Right atrium auricular region (tissue), 2 donors: ENCODE data around the gene DIP2A. TPM values are rescaled to one million over a fixed set of nuclear protein-coding genes. Genes with fewer than 3 reads are reported as not detected.

Experiments
- DNase-seq: peaks from one replicate; pipeline ENCODE4 v3.0.0-alpha.2; 2019; ENCODE audit warnings: low spot score
- H3K27ac ChIP-seq, 2 donors: fragments of 200-600 bp; sonication (generic); 1 replicate in 1 of 2; 2 replicates in 1 of 2; pipeline ENCODE4 v1.5.1; 2016 to 2019
- H3K27me3 ChIP-seq, 2 donors: fragments of 200-600 bp; sonication (generic); one replicate each; pipeline versions ENCODE4 v1.5.1 to v1.6.0; 2017 to 2019
- H3K36me3 ChIP-seq: fragments of 200-600 bp; sonication (generic); one replicate; pipeline ENCODE4 v1.5.1; 2016
- H3K4me1 ChIP-seq, 2 donors: fragments of 200-600 bp; sonication (generic); one replicate each; pipeline versions ENCODE4 v1.5.1 to v1.6.0; 2017 to 2019
- H3K4me3 ChIP-seq, 2 donors: fragments of 200-600 bp; sonication (generic); 1 replicate in 1 of 2; 2 replicates in 1 of 2; pipeline ENCODE4 v1.5.1; 2017 to 2019; ENCODE audit warnings: mild to moderate bottlenecking in 1 of 2, moderate library complexity in 1 of 2
- H3K9me3 ChIP-seq, 2 donors: fragments of 200-600 bp; sonication (generic); one replicate each; pipeline ENCODE4 v1.5.1; 2019
- CTCF ChIP-seq, 2 donors: fragments of 200-600 bp; sonication (generic); IDR thresholded peaks; one replicate each; pipeline ENCODE4 v1.5.1; 2019; ENCODE audit warnings: antibody characterized with exemption in 2 of 2
- total RNA-seq, 2 donors: library from RNA; depleted of rRNA; stranded (reverse); fragments of >200 nt; gene quantifications; one replicate each; pipeline ENCODE4 v1.1.0, GENCODE V29; 2016

The DIP2A gene
- total RNA-seq, 2 donors from 2014 or later, result 18.1 to 25.9 TPM

- Histone ChIP-seq H3K9me3 (no peaks in the 10 kb centered on the region), H3K27me3 (no peaks in the 10 kb centered on the region), H3K4me1 (peaks cover 0 to 59% of the 10 kb centered on the region in 2 donors), H3K36me3 (no peaks in the 10 kb centered on the region), H3K4me3 (no peak overlapping the region), H3K27ac (peak overlapping the region in 1 of 2 donors; percentile 58)
- TF ChIP-seq CTCF (IDR thresholded peaks at IDR 0.05), result no peak
- no peak for DNase-seq
Measured at GRCh38 chr21:46454634-46455390, 3.9 kb upstream of the DIP2A start.

GRCh38 chr21:46455575-46456385 lies 2.9 kb upstream of the DIP2A start:
- peak overlapping the region; percentile 18 to 58 for H3K27ac ChIP-seq

GRCh38 chr21:46456750-46457149 lies 1.9 kb upstream of the DIP2A start:
- no peak overlapping the region for H3K4me3 ChIP-seq

More at GRCh38 chr21:46455575-46456385, 2.9 kb upstream of the DIP2A start:
- TF ChIP-seq CTCF (IDR thresholded peaks at IDR 0.05), result no peak
- Histone ChIP-seq H3K27me3 (no peaks in the 10 kb centered on the region), H3K36me3 (no peaks in the 10 kb centered on the region), H3K4me1 (peaks cover 0 to 68% of the 10 kb centered on the region in 2 donors), H3K4me3 (no peak overlapping the region), H3K9me3 (no peaks in the 10 kb centered on the region)
- DNase-seq, result no peak

GRCh38 chr21:46457801-46458314 lies 833 bp upstream of the DIP2A start:
- no peaks in the 10 kb centered on the region for H3K27me3 ChIP-seq
- no peaks in the 10 kb centered on the region for H3K36me3 ChIP-seq
- DNase-seq, result peak; percentile 62
- peaks cover 0 to 72% of the 10 kb centered on the region in 2 donors for H3K4me1 ChIP-seq
- H3K4me3 ChIP-seq, result peak overlapping the region; percentile 87 to 100
- TF ChIP-seq CTCF (IDR thresholded peaks at IDR 0.05), result no peak
- no peaks in the 10 kb centered on the region for H3K9me3 ChIP-seq
- H3K27ac ChIP-seq, result peak overlapping the region; percentile 93 to 94

More at GRCh38 chr21:46456750-46457149, 1.9 kb upstream of the DIP2A start:
- Histone ChIP-seq H3K36me3 (no peaks in the 10 kb centered on the region), H3K9me3 (no peaks in the 10 kb centered on the region), H3K27me3 (no peaks in the 10 kb centered on the region), H3K27ac (peak overlapping the region; percentile 93 to 94), H3K4me1 (peaks cover 0 to 76% of the 10 kb centered on the region in 2 donors)
- DNase-seq, result no peak
- no peak for TF ChIP-seq CTCF (IDR thresholded peaks at IDR 0.05)

- H3K4me1 ChIP-seq, result peaks cover 0 to 66% of the 10 kb centered on the region in 2 donors
- H3K4me3 ChIP-seq, result peak overlapping the region; percentile 95 to 100
- no peaks in the 10 kb centered on the region for H3K9me3 ChIP-seq
- peak overlapping the region; percentile 94 for H3K27ac ChIP-seq
- no peak for DNase-seq
- no peak for TF ChIP-seq CTCF (IDR thresholded peaks at IDR 0.05)
- no peaks in the 10 kb centered on the region for H3K27me3 ChIP-seq
- no peaks in the 10 kb centered on the region for H3K36me3 ChIP-seq
Measured at GRCh38 chr21:46459024-46459355, 299 bp downstream of the DIP2A start.
